HepG2 (cell line): ENCODE data around the gene DPY30. TPM values are rescaled to one million over a fixed set of nuclear protein-coding genes. Genes with fewer than 3 reads are reported as not detected.
A peak's percentile ranks its signal among the peaks of the same experiment; 100 is the strongest.

Experiments used
- CSRNP1 ChIP-seq: sonication (generic); formaldehyde crosslinking; IDR thresholded peaks from 2 replicates; pipeline ENCODE4 v1.8.1; 2023; ENCODE audit warnings: mild to moderate bottlenecking, missing genetic modification reagents
- DPF2 ChIP-seq: sonication (generic); formaldehyde crosslinking; IDR thresholded peaks from 2 replicates; pipeline ENCODE4 v1.4.0; 2020; ENCODE audit warnings: mild to moderate bottlenecking, low read depth, missing genetic modification reagents, borderline replicate concordance
- HNRNPH1 ChIP-seq: fragments of 200-400 bp; formaldehyde crosslinking; optimal IDR thresholded peaks from 2 replicates; pipeline ENCODE3; 2017; ENCODE audit warnings: mild to moderate bottlenecking, low read depth, low read length
- KDM5B ChIP-seq: sonication (generic); formaldehyde crosslinking; IDR thresholded peaks from 2 replicates; pipeline ENCODE4 v1.4.0; 2020; ENCODE audit warnings: missing genetic modification reagents, mild to moderate bottlenecking, borderline replicate concordance
- KLF15 ChIP-seq: sonication (generic); formaldehyde crosslinking; IDR thresholded peaks from 2 replicates; pipeline ENCODE4 v1.8.1; 2023; ENCODE audit warnings: borderline replicate concordance, mild to moderate bottlenecking, inconsistent platforms, missing genetic modification reagents, mixed read lengths
- MTERF4 ChIP-seq: sonication (generic); formaldehyde crosslinking; IDR thresholded peaks from 2 replicates; pipeline ENCODE4 v1.8.0; 2023; ENCODE audit warnings: mild to moderate bottlenecking, missing genetic modification reagents
- MTF2 ChIP-seq: sonication (generic); formaldehyde crosslinking; IDR thresholded peaks from 2 replicates; pipeline ENCODE4 v1.5.0; 2020; ENCODE audit warnings: missing genetic modification reagents, borderline replicate concordance
- MXD4 ChIP-seq: IDR thresholded peaks from 2 replicates; pipeline ENCODE4 v1.6.1; 2016; ENCODE audit warnings: mild to moderate bottlenecking, missing biosample characterization, missing genetic modification reagents
- PBX2 ChIP-seq: IDR thresholded peaks from 2 replicates; pipeline ENCODE4 v1.6.1; 2016; ENCODE audit warnings: control low read depth
- PHF20 ChIP-seq: sonication (generic); formaldehyde crosslinking; IDR thresholded peaks from 2 replicates; pipeline ENCODE4 v1.5.0; 2020; ENCODE audit warnings: mild to moderate bottlenecking, missing genetic modification reagents
- SIN3B ChIP-seq: fragments of 150-350 bp; IDR thresholded peaks from 2 replicates; pipeline ENCODE4 v1.6.1; 2014; ENCODE audit warnings: low read length
- TBL1XR1 ChIP-seq: fragments of 150-350 bp; IDR thresholded peaks from 2 replicates; pipeline ENCODE4 v1.6.1; 2014; ENCODE audit warnings: borderline replicate concordance, low read length; ENCODE audit not compliant: partially characterized antibody
- TFAP4 ChIP-seq: sonication (generic); IDR thresholded peaks from 2 replicates; pipeline ENCODE4 v1.6.1; 2016; ENCODE audit warnings: low read depth, borderline replicate concordance
- TSC22D2 ChIP-seq: sonication (generic); formaldehyde crosslinking; IDR thresholded peaks from 2 replicates; pipeline ENCODE4 v1.5.1; 2020; ENCODE audit warnings: missing genetic modification reagents, mild to moderate bottlenecking, borderline replicate concordance
- ZFX ChIP-seq: sonication (generic); formaldehyde crosslinking; IDR thresholded peaks from 2 replicates; pipeline ENCODE4 v1.4.0; 2020; ENCODE audit warnings: mild to moderate bottlenecking, low read depth, missing genetic modification reagents, moderate library complexity
- ZMAT5 ChIP-seq: sonication (generic); formaldehyde crosslinking; IDR thresholded peaks from 2 replicates; pipeline ENCODE4 v1.5.0; 2020; ENCODE audit warnings: mild to moderate bottlenecking, low read depth, missing genetic modification reagents, borderline replicate concordance
- ZNF614 ChIP-seq: IDR thresholded peaks from 2 replicates; pipeline ENCODE4 v1.6.1; 2018; ENCODE audit warnings: missing biosample characterization, missing genetic modification reagents, inconsistent platforms, borderline replicate concordance
- ZNF670 ChIP-seq: sonication (generic); formaldehyde crosslinking; IDR thresholded peaks from 2 replicates; pipeline ENCODE4 v1.8.0; 2022; ENCODE audit warnings: mild to moderate bottlenecking, missing genetic modification reagents, borderline replicate concordance
- ZNF713 ChIP-seq: sonication (generic); formaldehyde crosslinking; IDR thresholded peaks from 2 replicates; pipeline ENCODE4 v1.4.0; 2020; ENCODE audit warnings: mild to moderate bottlenecking, missing genetic modification reagents
- ZNF747 ChIP-seq: sonication (generic); formaldehyde crosslinking; IDR thresholded peaks from 2 replicates; pipeline ENCODE4 v1.8.1; 2023; ENCODE audit warnings: missing genetic modification reagents, mild to moderate bottlenecking, borderline replicate concordance
- ZNF766 ChIP-seq: sonication (generic); formaldehyde crosslinking; IDR thresholded peaks from 2 replicates; pipeline ENCODE4 v1.5.0; 2020; ENCODE audit warnings: missing genetic modification reagents, borderline replicate concordance
- ZNF883 ChIP-seq: sonication (generic); formaldehyde crosslinking; IDR thresholded peaks from 2 replicates; pipeline ENCODE4 v1.5.1; 2020; ENCODE audit warnings: mild to moderate bottlenecking, missing genetic modification reagents; ENCODE audit errors: not compliant biosample characterization
- polyA plus RNA-seq, 8 experiments: library from polyadenylated mRNA; depleted of rRNA in 3 of 8; stranded (reverse) in 7 of 8; unstranded in 1 of 8; fragments of >200 nt; fragmentation: Illumina TruSeq in 4 of 8; extraction: Trizol in 4 of 8; gene quantifications; 2 replicates each; pipeline versions ENCODE4 v1.2.1 to v1.2.3, GENCODE V29; 2011 to 2016; ENCODE audit warnings: low read depth in 4 of 8, missing spikeins in 1 of 8, mixed read lengths in 1 of 8; ENCODE audit not compliant: insufficient read depth in 1 of 8
- total RNA-seq, 5 experiments: library from RNA; depleted of rRNA; stranded (reverse); fragments of >200 nt; fragmentation: Illumina TruSeq; extraction: Trizol; gene quantifications; 2 replicates each; pipeline ENCODE4 v1.2.3, GENCODE V29; 2016; ENCODE audit warnings: low read depth in 1 of 5

The DPY30 gene
- total and polyA plus RNA-seq, 2 of the 13 experiments (the other 11 are each of a cell fraction or from before 2014, with no cell fraction given) = 98.1 to 118 TPM

- TF ChIP-seq PHF20 (CRISPR knock-in tag) = peak; percentile 42
- TF ChIP-seq MXD4 (CRISPR knock-in tag) = peak; percentile 81
- TF ChIP-seq TFAP4 = peak; percentile 13
- peak; percentile 80; the same call in 1 of the 2 replicates for TF ChIP-seq KLF15 (CRISPR knock-in tag)
- 0 out of 2 replicates have a peak, but pooled peaks have one; percentile 66 for TF ChIP-seq CSRNP1 (CRISPR knock-in tag)
- no peak for TF ChIP-seq DPF2 (CRISPR knock-in tag)
- TF ChIP-seq SIN3B = peak; percentile 21; the same call in 1 of the 2 replicates
- TF ChIP-seq ZNF747 (CRISPR knock-in tag) = peak; percentile 60; the same call in 1 of the 2 replicates
- peak; percentile 72; the same call in 1 of the 2 replicates for TF ChIP-seq MTF2
- TF ChIP-seq ZNF670 (CRISPR knock-in tag) = peak; percentile 85
- peak; percentile 80 for TF ChIP-seq ZNF883 (CRISPR knock-in tag)
- peak; percentile 80 for TF ChIP-seq ZNF766
- TF ChIP-seq PBX2 (CRISPR knock-in tag) = 0 out of 2 replicates have a peak, but pooled peaks have one; percentile 11
- no peak for TF ChIP-seq HNRNPH1
- no peak for TF ChIP-seq TBL1XR1
- no peak; the same call in 1 of the 2 replicates for TF ChIP-seq TSC22D2 (CRISPR knock-in tag)
- TF ChIP-seq MTERF4 = peak; percentile 94
- no peak for TF ChIP-seq ZMAT5 (CRISPR knock-in tag)
- no peak for TF ChIP-seq ZNF713
- TF ChIP-seq ZFX (CRISPR knock-in tag) = peak; percentile 84
- TF ChIP-seq ZNF614 (CRISPR knock-in tag) = peak; percentile 97
- peak; percentile 85 for TF ChIP-seq KDM5B (CRISPR knock-in tag)
Measured at GRCh38 chr2:32063310-32064020, 23.9 kb upstream of the DPY30 start, which contains the start of gene SPAST (continued).
